OCI-LY3 (cell line): ENCODE results near the gene IRF2.

Experiments
- EZH2phosphoT487 ChIP-seq: fragments of 200-600 bp; shearing (Covaris generic); IDR thresholded peaks from 2 replicates; pipeline ENCODE4 v1.6.1; 2018; ENCODE audit warnings: antibody characterized with exemption, mixed run types, low read depth
- TF ChIP-seq, protein P1 (sequence below): fragments of 200-600, 300-600 bp; sonication (generic); IDR thresholded peaks from 2 replicates; pipeline ENCODE4 v1.5.1; 2014; ENCODE audit warnings: antibody characterized with exemption, low read length, low read depth

- TF ChIP-seq, protein P1, sequence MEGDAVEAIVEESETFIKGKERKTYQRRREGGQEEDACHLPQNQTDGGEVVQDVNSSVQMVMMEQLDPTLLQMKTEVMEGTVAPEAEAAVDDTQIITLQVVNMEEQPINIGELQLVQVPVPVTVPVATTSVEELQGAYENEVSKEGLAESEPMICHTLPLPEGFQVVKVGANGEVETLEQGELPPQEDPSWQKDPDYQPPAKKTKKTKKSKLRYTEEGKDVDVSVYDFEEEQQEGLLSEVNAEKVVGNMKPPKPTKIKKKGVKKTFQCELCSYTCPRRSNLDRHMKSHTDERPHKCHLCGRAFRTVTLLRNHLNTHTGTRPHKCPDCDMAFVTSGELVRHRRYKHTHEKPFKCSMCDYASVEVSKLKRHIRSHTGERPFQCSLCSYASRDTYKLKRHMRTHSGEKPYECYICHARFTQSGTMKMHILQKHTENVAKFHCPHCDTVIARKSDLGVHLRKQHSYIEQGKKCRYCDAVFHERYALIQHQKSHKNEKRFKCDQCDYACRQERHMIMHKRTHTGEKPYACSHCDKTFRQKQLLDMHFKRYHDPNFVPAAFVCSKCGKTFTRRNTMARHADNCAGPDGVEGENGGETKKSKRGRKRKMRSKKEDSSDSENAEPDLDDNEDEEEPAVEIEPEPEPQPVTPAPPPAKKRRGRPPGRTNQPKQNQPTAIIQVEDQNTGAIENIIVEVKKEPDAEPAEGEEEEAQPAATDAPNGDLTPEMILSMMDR: no peak
- TF ChIP-seq EZH2phosphoT487: no peak
These were observed 32.7 kb downstream of the IRF2 start for GRCh38 chr4:184441461-184442313.
